Testis (tissue), 3 donors: ENCODE results near the gene PRMT3. TPM values are rescaled to one million over a fixed set of nuclear protein-coding genes. Genes with fewer than 3 reads are reported as not detected.

Experiments used
- DNase-seq: peaks from one replicate; pipeline ENCODE4 v3.0.0-alpha.2; 2019
- H3K27ac ChIP-seq, 2 donors: fragments of 200-600 bp; sonication (generic); one replicate each; pipeline ENCODE4 v1.5.1; 2019
- H3K27me3 ChIP-seq: fragments of 200-600 bp; sonication (generic); one replicate; pipeline ENCODE4 v1.5.1; 2019
- H3K36me3 ChIP-seq: fragments of 200-600 bp; sonication (generic); one replicate; pipeline ENCODE4 v1.5.1; 2017; ENCODE audit warnings: low read depth; ENCODE audit errors: missing control alignments
- H3K4me1 ChIP-seq: fragments of 200-600 bp; sonication (generic); one replicate; pipeline ENCODE4 v1.5.1; 2019
- H3K4me3 ChIP-seq, 2 donors: fragments of 200-600 bp; sonication (generic); one replicate each; pipeline ENCODE4 v1.5.1; 2017 to 2019
- H3K9me3 ChIP-seq: fragments of 200-600 bp; sonication (generic); one replicate; pipeline ENCODE4 v1.5.1; 2017
- POLR2A ChIP-seq: fragments of 450-650 bp; IDR thresholded peaks from one replicate; pipeline ENCODE4 v1.6.1; 2017; ENCODE audit warnings: antibody characterized with exemption, mild to moderate bottlenecking, moderate library complexity
- WGBS, 2 donors: methylation state at CpG; one replicate each; pipeline ENCODE4 v1.1.5; 2018; 5-methylcytosine and 5-hydroxymethylcytosine counted together
- intact Hi-C: fragments of 100-400 bp; cut with DNase I; formaldehyde crosslinking; loops from one replicate; pipeline ENCODE4 v1.15.1; 2023; ENCODE audit warnings: low total_unique reads
- polyA plus RNA-seq: library from polyadenylated mRNA; stranded (reverse); fragments of 350-450 nt; fragmentation: Illumina TruSeq; extraction: RNeasy Lipid Tissue Mini Kit (QIAGEN cat#74804); gene quantifications from one replicate; pipeline ENCODE4 v1.2.3, GENCODE V29; 2014; ENCODE audit warnings: low read depth, low replicate concordance; ENCODE audit not compliant: insufficient read depth
- total RNA-seq, 2 donors: library from RNA; depleted of rRNA; stranded (reverse); fragments of >200 nt; gene quantifications; one replicate each; pipeline ENCODE4 v1.2.3, GENCODE V29; 2016
- TF ChIP-seq, protein P1 (sequence below), 3 experiments: fragments of 450-650 bp in 2 of 3; fragments of 200-600 bp in 1 of 3; sonication (generic) in 1 of 3; IDR thresholded peaks; one replicate each; pipeline ENCODE4 v1.5.1; 2016 to 2019; ENCODE audit warnings: antibody characterized with exemption in 3 of 3, mild to moderate bottlenecking in 2 of 3, moderate library complexity in 1 of 3

PRMT3 gene
- total and polyA plus RNA-seq, 3 donors from 2014 or later, result 9.1 to 28.0 (median 22.4) TPM

DNA sequence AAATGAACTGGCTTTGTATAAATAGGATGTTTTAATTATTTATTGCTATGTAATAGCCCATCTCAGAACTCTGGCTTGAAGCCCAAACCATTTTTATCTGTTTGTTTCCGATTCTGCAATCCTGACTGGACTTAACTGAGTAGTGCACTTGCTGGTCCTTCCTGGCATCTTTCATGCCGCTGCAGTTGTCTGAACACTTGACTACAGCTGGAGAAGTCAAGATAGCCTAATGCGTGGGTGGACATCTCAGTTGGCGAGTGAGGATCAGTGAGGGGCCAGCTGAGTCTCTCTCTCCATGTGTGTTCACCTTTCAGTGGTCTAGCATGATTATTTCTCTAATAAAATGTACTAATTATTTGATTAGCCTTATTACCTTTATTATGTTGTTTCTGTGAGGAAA, 105.8 kb downstream of the PRMT3 start:
- WGBS, 2 donors, result 56 to 64% methylated on average over 4 of the region's 4 CpGs
- intact Hi-C loops, result no loop called here

DNA sequence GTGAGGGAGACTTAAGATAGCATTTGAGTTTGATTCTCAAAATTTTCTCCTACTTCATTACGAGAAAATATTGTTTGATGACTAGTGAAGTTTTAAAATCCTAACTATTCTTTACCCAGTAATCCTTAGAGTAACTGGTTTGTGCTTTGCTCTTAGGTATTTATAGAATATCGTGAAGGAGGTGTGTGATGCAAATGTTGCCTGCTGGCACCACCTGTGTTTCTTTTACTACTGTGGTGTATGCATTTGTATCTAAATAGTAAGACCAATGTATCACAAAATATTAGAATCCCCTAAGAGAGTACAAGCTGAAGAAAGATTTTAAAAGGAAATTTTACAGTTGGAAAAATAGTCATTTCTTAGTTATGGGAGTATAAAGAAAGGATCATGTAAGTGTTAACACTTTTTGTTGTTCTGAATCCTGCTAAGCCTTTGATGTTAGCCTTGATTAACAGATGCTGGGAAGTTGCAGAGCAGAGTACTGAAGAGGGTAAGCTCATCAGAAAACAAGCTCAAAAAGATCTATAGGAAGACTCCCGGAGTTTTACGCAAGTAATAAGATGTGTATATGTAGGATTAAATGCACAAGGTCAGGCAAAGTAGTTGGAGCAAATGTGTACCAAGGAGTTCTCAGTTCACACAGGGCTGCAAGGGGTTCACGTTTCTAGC, 109.7 kb downstream of the PRMT3 start:
- intact Hi-C loops, result no loop called here
- Histone ChIP-seq H3K27me3 (no peaks in the 10 kb centered on the region), H3K9me3 (no peaks in the 10 kb centered on the region), H3K27ac (no peak overlapping the region), H3K4me3 (no peak overlapping the region), H3K4me1 (no peaks in the 10 kb centered on the region), H3K36me3 (no peaks in the 10 kb centered on the region)
- TF ChIP-seq POLR2A, result no peak
- TF ChIP-seq, protein P1, sequence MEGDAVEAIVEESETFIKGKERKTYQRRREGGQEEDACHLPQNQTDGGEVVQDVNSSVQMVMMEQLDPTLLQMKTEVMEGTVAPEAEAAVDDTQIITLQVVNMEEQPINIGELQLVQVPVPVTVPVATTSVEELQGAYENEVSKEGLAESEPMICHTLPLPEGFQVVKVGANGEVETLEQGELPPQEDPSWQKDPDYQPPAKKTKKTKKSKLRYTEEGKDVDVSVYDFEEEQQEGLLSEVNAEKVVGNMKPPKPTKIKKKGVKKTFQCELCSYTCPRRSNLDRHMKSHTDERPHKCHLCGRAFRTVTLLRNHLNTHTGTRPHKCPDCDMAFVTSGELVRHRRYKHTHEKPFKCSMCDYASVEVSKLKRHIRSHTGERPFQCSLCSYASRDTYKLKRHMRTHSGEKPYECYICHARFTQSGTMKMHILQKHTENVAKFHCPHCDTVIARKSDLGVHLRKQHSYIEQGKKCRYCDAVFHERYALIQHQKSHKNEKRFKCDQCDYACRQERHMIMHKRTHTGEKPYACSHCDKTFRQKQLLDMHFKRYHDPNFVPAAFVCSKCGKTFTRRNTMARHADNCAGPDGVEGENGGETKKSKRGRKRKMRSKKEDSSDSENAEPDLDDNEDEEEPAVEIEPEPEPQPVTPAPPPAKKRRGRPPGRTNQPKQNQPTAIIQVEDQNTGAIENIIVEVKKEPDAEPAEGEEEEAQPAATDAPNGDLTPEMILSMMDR (IDR thresholded peaks at IDR 0.05), result no peak
- WGBS, 2 donors, result 67 to 80% methylated on average over 5 of the region's 5 CpGs
- no peak for DNase-seq

More for the DNA sequence above, 105.8 kb downstream of the PRMT3 start:
- H3K36me3 ChIP-seq, result no peaks in the 10 kb centered on the region
- H3K27me3 ChIP-seq, result no peaks in the 10 kb centered on the region
- no peak overlapping the region for H3K27ac ChIP-seq
- H3K4me3 ChIP-seq, result no peak overlapping the region
- no peak for TF ChIP-seq POLR2A
- TF ChIP-seq, protein P1 (IDR thresholded peaks at IDR 0.05), result no peak
- DNase-seq, result no peak
- no peaks in the 10 kb centered on the region for H3K9me3 ChIP-seq
- no peaks in the 10 kb centered on the region for H3K4me1 ChIP-seq

DNA sequence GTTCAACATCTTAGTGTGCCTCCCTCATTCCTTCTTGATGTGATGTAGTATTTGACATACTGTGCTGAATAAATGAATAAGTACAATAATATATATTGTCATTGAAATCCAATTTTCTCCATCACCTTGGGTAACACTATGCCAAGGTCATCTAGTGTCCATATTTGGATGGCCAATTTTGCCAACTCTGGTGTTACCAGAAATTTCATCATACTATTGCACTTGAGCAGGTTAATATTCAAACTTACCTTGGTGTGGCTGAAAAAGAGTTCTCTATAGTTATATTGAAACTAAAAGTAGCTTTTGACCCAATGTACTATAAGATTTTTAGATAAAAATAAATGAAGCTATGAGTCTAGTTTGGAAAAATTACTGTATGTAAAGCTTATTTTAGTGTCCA, 113.7 kb downstream of the PRMT3 start:
- DNase-seq, result no peak
- no peak for TF ChIP-seq POLR2A
- TF ChIP-seq, protein P1 (IDR thresholded peaks at IDR 0.05), result no peak
- H3K36me3 ChIP-seq, result no peaks in the 10 kb centered on the region
- no peak overlapping the region for H3K4me3 ChIP-seq
- no peaks in the 10 kb centered on the region for H3K9me3 ChIP-seq
- intact Hi-C loops, result no loop called here
- no peaks in the 10 kb centered on the region for H3K27me3 ChIP-seq
- no peaks in the 10 kb centered on the region for H3K4me1 ChIP-seq
- H3K27ac ChIP-seq, result no peak overlapping the region

DNA sequence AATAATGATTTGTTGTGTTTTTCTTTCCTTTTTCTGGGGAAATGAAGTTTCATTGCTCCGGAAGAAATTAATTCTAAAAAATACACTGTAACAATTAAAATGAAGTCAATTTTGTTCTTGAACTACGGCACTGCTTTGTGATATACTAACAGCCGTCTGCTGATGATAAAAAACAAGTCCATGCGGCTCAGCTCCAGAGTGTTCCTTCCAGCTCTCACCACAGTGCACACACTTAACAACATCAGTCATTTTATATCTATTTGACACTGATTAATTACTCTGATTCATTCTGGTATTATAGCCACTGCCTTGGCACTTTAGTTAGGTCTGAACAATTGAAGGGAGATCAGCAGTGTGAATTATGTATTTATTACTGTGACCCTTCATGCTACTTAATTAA, 114.5 kb downstream of the PRMT3 start:
- DNase-seq, result no peak
- Histone ChIP-seq H3K4me1 (no peaks in the 10 kb centered on the region), H3K36me3 (no peaks in the 10 kb centered on the region), H3K27ac (no peak overlapping the region), H3K4me3 (no peak overlapping the region), H3K9me3 (no peaks in the 10 kb centered on the region), H3K27me3 (no peaks in the 10 kb centered on the region)
- 62 to 69% methylated on average over 4 of the region's 4 CpGs for WGBS, 2 donors
- intact Hi-C loops, result no loop called here
- TF ChIP-seq POLR2A, result no peak
- TF ChIP-seq, protein P1 (IDR thresholded peaks at IDR 0.05), result no peak

DNA sequence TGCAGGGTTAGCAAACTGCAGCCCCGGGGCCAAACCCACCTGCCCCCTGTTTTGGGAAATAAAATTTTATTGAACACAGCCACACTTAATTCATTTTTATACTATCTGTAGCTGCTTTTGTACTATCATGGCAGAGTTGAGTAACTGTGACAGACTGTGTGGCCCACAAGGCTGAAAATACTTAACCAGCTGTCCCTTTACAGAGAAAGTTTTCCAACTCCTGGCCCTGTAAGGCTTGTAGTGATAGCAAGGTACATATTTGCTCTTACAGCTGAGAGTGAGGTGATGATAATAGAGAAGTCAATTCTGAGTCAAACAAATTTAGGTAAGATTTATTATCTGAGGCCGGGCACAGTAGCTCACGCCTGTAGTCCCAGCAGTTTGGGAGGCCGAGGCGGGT, 124.5 kb downstream of the PRMT3 start:
- TF ChIP-seq, protein P1 (IDR thresholded peaks at IDR 0.05), result no peak
- no peak for TF ChIP-seq POLR2A
- H3K4me3 ChIP-seq, result no peak overlapping the region
- DNase-seq, result no peak
- H3K9me3 ChIP-seq, result no peaks in the 10 kb centered on the region
- intact Hi-C loops, result no loop called here
- H3K27me3 ChIP-seq, result no peaks in the 10 kb centered on the region
- H3K4me1 ChIP-seq, result no peaks in the 10 kb centered on the region
- no peak overlapping the region for H3K27ac ChIP-seq
- no peaks in the 10 kb centered on the region for H3K36me3 ChIP-seq
- 90 to 91% methylated on average over 5 of the region's 5 CpGs for WGBS, 2 donors
